Karpas-422 (cell line): Measurements from ENCODE around the gene CCDC57. TPM values are rescaled to one million over a fixed set of nuclear protein-coding genes. Genes with fewer than 3 reads are reported as not detected.
A peak's percentile ranks its signal among the peaks of the same experiment; 100 is the strongest.

Experiments used
- DNase-seq: peaks from one replicate; pipeline ENCODE4 v3.0.0-alpha.2; 2015
- H2AFZ ChIP-seq: fragments of 200-600 bp; sonication (generic); 2 replicates; pipeline ENCODE4 v1.6.1; 2014; ENCODE audit warnings: antibody characterized with exemption, low read length, mixed read lengths
- H3K27ac ChIP-seq: fragments of 200-600 bp; sonication (generic); 2 replicates; pipeline ENCODE4 v1.5.1; 2014; ENCODE audit warnings: mild to moderate bottlenecking, low read length, moderate library complexity
- H3K27me3 ChIP-seq: fragments of 200-600 bp; sonication (generic); 2 replicates; pipeline ENCODE4 v1.6.1; 2014; ENCODE audit warnings: low read length, mixed read lengths
- H3K36me3 ChIP-seq: fragments of 200-600 bp; sonication (generic); 2 replicates; pipeline ENCODE4 v1.6.1; 2014; ENCODE audit warnings: low read length, mixed read lengths; ENCODE audit not compliant: insufficient read depth
- H3K4me1 ChIP-seq: fragments of 200-600 bp; sonication (generic); 2 replicates; pipeline ENCODE4 v1.6.1; 2014; ENCODE audit warnings: mild to moderate bottlenecking, low read length, mixed read lengths
- H3K4me2 ChIP-seq: fragments of 200-600 bp; sonication (generic); 2 replicates; pipeline ENCODE4 v1.6.1; 2014; ENCODE audit warnings: low read length, low read depth, mild to moderate bottlenecking; ENCODE audit not compliant: poor library complexity, severe bottlenecking
- H3K4me3 ChIP-seq: fragments of 200-600 bp; sonication (generic); 2 replicates; pipeline ENCODE4 v1.5.1; 2014; ENCODE audit warnings: mild to moderate bottlenecking, antibody characterized with exemption, low read length, mixed read lengths
- H3K79me2 ChIP-seq: fragments of 200-600 bp; sonication (generic); 2 replicates; pipeline ENCODE4 v1.6.1; 2014; ENCODE audit warnings: mild to moderate bottlenecking, low read length, mixed read lengths
- H3K9ac ChIP-seq: fragments of 200-600 bp; sonication (generic); 2 replicates; pipeline ENCODE4 v1.6.0; 2014; ENCODE audit warnings: low read length
- H3K9me2 ChIP-seq: fragments of 200-600 bp; sonication (generic), shearing (Covaris generic); replicated peaks from 2 replicates; pipeline ENCODE4 v1.6.0; 2014; ENCODE audit warnings: mild to moderate bottlenecking, low read length, moderate library complexity; ENCODE audit not compliant: insufficient read depth
- H3K9me3 ChIP-seq: fragments of 300-700, 200-600 bp; sonication (generic); 2 replicates; pipeline ENCODE4 v1.6.1; 2014; ENCODE audit warnings: low read length, mixed read lengths
- H4K20me1 ChIP-seq: fragments of 200-600 bp; sonication (generic); 2 replicates; pipeline ENCODE4 v1.6.1; 2014; ENCODE audit warnings: mild to moderate bottlenecking, antibody characterized with exemption, low read length, low read depth; ENCODE audit not compliant: insufficient read depth
- total RNA-seq: library from RNA; depleted of rRNA; stranded (reverse); fragments of >200 nt; shearing (Covaris generic); gene quantifications from 2 replicates; pipeline ENCODE4 v1.2.3, GENCODE V29; 2014; ENCODE audit warnings: low replicate concordance

The CCDC57 gene
- total RNA-seq, 1 experiment from 2014 or later, result 31.3 TPM

GRCh38 chr17:82055965-82056728 is 156.5 kb downstream of the CCDC57 start:
- no peaks in the 10 kb centered on the region for H3K36me3 ChIP-seq
- H3K9ac ChIP-seq, result no peak overlapping the region
- H3K79me2 ChIP-seq, result peaks cover 17% of the 10 kb centered on the region
- no peak overlapping the region for H3K4me2 ChIP-seq
- H3K27ac ChIP-seq, result no peak overlapping the region
- no peaks in the 10 kb centered on the region for H3K9me2 ChIP-seq
- H3K4me3 ChIP-seq, result no peak overlapping the region
- DNase-seq, result no peak
- H2AFZ ChIP-seq, result no peak overlapping the region
- peaks cover 21% of the 10 kb centered on the region for H3K4me1 ChIP-seq
- H4K20me1 ChIP-seq, result peaks cover 17% of the 10 kb centered on the region; the same call in 1 of the 2 replicates
- H3K9me3 ChIP-seq, result no peaks in the 10 kb centered on the region
- H3K27me3 ChIP-seq, result no peaks in the 10 kb centered on the region

- no peaks in the 10 kb centered on the region for H3K9me2 ChIP-seq
- no peak overlapping the region for H3K27ac ChIP-seq
- no peak overlapping the region for H3K4me3 ChIP-seq
- H3K4me2 ChIP-seq, result no peak overlapping the region
- H3K9ac ChIP-seq, result no peak overlapping the region
- H3K79me2 ChIP-seq, result peaks cover 17% of the 10 kb centered on the region
- H3K4me1 ChIP-seq, result peaks cover 29% of the 10 kb centered on the region
- no peaks in the 10 kb centered on the region for H3K27me3 ChIP-seq
- H3K36me3 ChIP-seq, result no peaks in the 10 kb centered on the region
- peaks cover 17% of the 10 kb centered on the region; the same call in 1 of the 2 replicates for H4K20me1 ChIP-seq
- no peak overlapping the region for H2AFZ ChIP-seq
- H3K9me3 ChIP-seq, result no peaks in the 10 kb centered on the region
- DNase-seq, result no peak
These were observed 157.3 kb downstream of the CCDC57 start for GRCh38 chr17:82055023-82055964.

GRCh38 chr17:82054351-82055022 is 158.2 kb downstream of the CCDC57 start:
- H3K27me3 ChIP-seq, result no peaks in the 10 kb centered on the region
- no peak for DNase-seq
- peaks cover 35% of the 10 kb centered on the region for H3K4me1 ChIP-seq

DNA sequence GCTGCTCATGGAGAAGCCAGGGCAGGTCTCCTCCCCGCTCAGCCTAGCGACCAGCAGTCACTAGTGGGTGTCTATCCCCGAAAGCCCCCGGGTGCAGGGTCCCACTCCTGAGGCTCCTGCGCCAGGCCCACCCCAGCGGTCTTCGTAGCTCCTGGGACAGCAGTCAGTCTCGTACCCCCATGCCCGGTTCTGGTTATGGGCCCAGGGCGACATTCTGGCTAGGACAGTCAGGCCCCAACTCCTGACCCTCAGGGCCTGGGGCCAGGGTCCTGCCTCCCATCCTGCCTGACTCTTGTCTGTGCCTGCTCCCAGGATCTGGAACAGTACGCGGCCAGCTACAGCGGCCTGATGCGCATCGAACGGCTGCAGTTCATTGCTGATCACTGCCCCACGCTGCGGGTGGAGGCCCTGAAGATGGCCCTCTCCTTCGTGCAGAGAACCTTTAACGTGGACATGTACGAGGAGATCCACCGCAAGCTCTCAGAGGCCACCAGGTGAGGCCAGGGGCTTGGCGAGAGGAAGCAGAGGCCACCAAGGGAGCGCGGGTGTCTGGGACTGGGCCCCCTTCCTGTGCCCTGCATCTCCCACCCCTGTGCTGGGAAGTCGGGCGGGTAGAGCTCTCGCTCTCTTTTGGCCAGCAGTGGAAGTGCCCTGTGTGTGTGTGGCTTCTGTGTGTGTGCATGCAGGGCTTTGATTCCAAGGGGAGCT is 158.9 kb downstream of the CCDC57 start:
- Histone ChIP-seq H3K4me3 (no peak overlapping the region; the same call in 1 of the 2 replicates), H3K79me2 (peaks cover 17% of the 10 kb centered on the region), H3K27me3 (no peaks in the 10 kb centered on the region), H3K9me3 (no peaks in the 10 kb centered on the region), H3K4me1 (peaks cover 31% of the 10 kb centered on the region), H2AFZ (no peak overlapping the region), H3K9ac (peak overlapping the region; percentile 96), H3K27ac (no peak overlapping the region), H3K36me3 (no peaks in the 10 kb centered on the region), H3K9me2 (no peaks in the 10 kb centered on the region), H4K20me1 (peaks cover 17% of the 10 kb centered on the region; the same call in 1 of the 2 replicates), H3K4me2 (peak overlapping the region; percentile 95)
- DNase-seq, result no peak

More at GRCh38 chr17:82054351-82055022, 158.2 kb downstream of the CCDC57 start:
- H2AFZ ChIP-seq, result no peak overlapping the region
- H4K20me1 ChIP-seq, result peaks cover 17% of the 10 kb centered on the region; the same call in 1 of the 2 replicates
- no peak overlapping the region for H3K27ac ChIP-seq
- no peak overlapping the region for H3K4me3 ChIP-seq
- no peaks in the 10 kb centered on the region for H3K36me3 ChIP-seq
- no peaks in the 10 kb centered on the region for H3K9me3 ChIP-seq
- peaks cover 17% of the 10 kb centered on the region for H3K79me2 ChIP-seq
- no peak overlapping the region for H3K9ac ChIP-seq
- no peak overlapping the region for H3K4me2 ChIP-seq
- H3K9me2 ChIP-seq, result no peaks in the 10 kb centered on the region

DNA sequence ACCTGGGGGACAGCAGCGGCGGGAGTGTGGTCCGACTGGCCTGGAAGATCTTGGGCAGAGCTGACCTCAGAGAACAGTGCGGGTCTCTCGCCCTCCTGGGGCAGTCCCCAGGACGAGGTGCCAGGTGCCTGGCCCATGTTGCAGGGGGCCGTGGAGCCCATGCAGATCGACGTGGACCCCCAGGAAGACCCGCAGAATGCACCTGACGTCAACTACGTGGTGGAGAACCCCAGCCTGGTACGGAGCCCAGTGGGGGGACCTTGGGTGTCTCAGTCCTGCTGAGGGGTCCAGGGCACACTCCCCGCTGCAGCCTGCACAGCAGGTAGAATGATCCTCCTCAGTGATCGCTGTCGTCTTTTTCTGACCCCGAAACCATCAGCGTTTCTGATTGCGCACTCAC is 159.5 kb downstream of the CCDC57 start:
- Histone ChIP-seq H3K36me3 (no peaks in the 10 kb centered on the region), H3K27ac (no peak overlapping the region), H3K4me3 (peak overlapping the region; percentile 99), H3K9ac (peak overlapping the region; percentile 96), H3K79me2 (peaks cover 17% of the 10 kb centered on the region), H3K4me2 (peak overlapping the region; percentile 95), H2AFZ (no peak overlapping the region), H3K9me2 (no peaks in the 10 kb centered on the region), H3K27me3 (no peaks in the 10 kb centered on the region), H3K9me3 (no peaks in the 10 kb centered on the region), H4K20me1 (peaks cover 17% of the 10 kb centered on the region; the same call in 1 of the 2 replicates), H3K4me1 (peaks cover 30% of the 10 kb centered on the region)
- DNase-seq, result no peak

DNA sequence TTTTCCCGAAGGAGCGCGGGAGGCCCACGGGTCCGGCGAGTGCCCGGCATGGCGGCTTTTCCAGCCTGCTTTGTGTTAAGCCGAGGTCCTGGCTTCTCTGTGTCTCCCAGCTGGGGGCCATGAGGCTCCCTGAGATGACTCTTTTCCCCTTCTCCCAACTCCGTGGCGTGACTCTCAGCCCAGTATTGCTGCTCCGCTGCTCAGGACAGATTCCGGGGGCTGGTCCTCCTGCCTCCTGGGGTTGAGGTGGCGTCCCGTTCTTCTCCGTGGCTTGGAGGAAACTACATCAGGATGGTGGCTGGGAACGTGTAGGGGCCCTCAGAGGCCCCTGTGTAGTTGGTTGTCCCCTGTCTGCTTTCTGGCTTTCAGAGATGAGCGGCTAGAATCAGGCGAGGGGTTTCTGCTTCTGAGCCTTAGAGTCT is 160.0 kb downstream of the CCDC57 start:
- peaks cover 17% of the 10 kb centered on the region; the same call in 1 of the 2 replicates for H4K20me1 ChIP-seq
- H3K9me2 ChIP-seq, result no peaks in the 10 kb centered on the region
- peak overlapping the region; percentile 95 for H3K4me2 ChIP-seq
- H3K9me3 ChIP-seq, result no peaks in the 10 kb centered on the region
- no peak overlapping the region for H3K27ac ChIP-seq
- peak overlapping the region; percentile 96 for H3K9ac ChIP-seq
- H2AFZ ChIP-seq, result no peak overlapping the region
- H3K4me3 ChIP-seq, result peak overlapping the region; percentile 99
- H3K27me3 ChIP-seq, result no peaks in the 10 kb centered on the region
- peaks cover 30% of the 10 kb centered on the region for H3K4me1 ChIP-seq
- H3K79me2 ChIP-seq, result peaks cover 17% of the 10 kb centered on the region
- no peak for DNase-seq
- no peaks in the 10 kb centered on the region for H3K36me3 ChIP-seq

GRCh38 chr17:82051776-82052637 is 160.6 kb downstream of the CCDC57 start, which contains the start of the genes GPS1 and RFNG:
Gene GPS1 (plus strand): TSS chr17:82051898. CDS start chr17:82051932, 34 bp downstream.
Gene RFNG (minus strand): TSS chr17:82051811. CDS start chr17:82051766, 45 bp downstream.
- Histone ChIP-seq H3K27ac (no peak within 1 kb of the TSS), H3K36me3 (no peaks in the 10 kb centered on the region), H3K4me2 (peak within 1 kb of the TSS; percentile 95), H3K4me1 (peaks cover 30% of the 10 kb centered on the region), H3K79me2 (peaks cover 17% of the 10 kb centered on the region), H3K9me3 (no peaks in the 10 kb centered on the region), H3K9ac (peak within 1 kb of the TSS; percentile 96), H3K27me3 (no peaks in the 10 kb centered on the region), H2AFZ (no peak within 1 kb of the TSS), H3K9me2 (no peaks in the 10 kb centered on the region), H4K20me1 (peaks cover 17% of the 10 kb centered on the region; the same call in 1 of the 2 replicates), H3K4me3 (peak within 1 kb of the TSS; percentile 99)
- peak; percentile 92 for DNase-seq
